GM18511 (cell line): ENCODE measurements around the gene UBL5.

Source experiments
- ATAC-seq: cut with Tn5 transposase; IDR thresholded peaks from one replicate; pipeline ENCODE4 v1.9.1; 2021; ENCODE audit warnings: mild to moderate bottlenecking, moderate library complexity; ENCODE audit not compliant: unreplicated experiment

Gene UBL5

DNA sequence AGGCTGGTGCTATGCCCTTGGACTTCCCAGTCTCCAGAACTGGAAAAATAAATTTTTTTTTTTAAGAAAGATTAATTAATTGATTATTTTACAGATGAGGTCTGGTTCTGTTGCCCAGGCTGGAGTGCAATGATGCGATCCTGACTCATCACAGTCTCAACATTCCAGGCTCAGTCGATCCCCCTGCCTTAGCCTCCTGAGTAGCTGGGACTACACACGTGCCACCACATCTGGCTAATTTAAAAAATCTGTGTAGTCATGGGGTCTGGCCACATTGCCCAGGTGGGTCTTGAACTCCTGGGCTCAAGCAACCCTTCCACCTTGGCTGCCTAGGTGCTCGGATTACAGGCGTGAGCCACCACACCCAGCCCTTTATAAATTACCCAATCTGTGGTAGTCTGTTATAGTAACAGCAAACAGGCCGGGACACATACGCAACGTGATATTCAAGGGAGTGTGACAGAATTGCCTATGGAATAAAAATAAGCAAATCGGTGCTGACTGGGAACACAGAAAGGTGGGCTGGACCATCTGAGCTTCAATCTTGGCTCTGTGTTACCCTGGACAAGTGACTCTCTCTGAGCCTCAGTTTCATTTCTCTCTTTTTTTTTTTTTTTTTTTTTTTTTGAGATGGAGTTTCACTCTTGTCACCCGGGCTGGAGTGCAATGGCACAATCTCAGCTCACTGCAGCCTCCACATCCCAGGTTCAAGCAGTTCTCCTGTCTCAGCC, 50.2 kb downstream of the UBL5 start:
- ATAC-seq: no peak

DNA sequence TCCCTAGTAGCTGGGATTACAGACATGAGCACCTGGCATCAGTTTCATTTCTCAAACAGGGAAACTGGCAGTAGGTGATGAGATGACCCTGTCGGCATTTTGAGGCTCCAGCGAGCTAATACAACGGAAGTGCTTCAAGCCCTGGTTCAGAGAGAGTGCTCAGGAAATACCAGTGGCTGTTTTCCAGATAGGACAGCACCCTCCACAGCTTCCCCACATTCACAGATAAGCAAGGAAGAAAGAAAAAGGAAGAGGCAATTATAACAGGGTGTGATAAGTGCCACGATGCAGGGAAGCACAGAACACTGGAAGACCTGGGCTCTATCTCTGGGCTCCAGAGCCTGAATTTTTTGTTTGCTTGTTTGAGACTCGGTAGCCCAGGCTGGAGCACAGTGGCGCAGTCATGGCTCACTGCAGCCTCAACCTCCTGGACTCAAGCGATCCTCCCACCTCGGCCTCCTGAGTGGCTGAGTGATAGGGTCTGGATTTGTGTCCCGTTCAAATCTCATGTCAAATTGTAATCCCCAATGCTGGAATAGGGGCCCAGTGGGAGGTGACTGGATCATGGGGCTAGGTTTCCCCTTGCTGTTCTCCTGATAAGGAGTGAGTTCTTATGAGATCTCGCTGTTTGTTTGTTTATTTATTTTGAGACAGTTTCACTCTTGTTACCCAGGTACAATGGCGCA, 50.9 kb downstream of the UBL5 start:
- ATAC-seq: no peak
